ENCODE measurements around the gene ZBTB7B.

The ZBTB7B gene

GRCh38 chr1:155005076-155006011 lies 2.7 kb downstream of the ZBTB7B start:
- peak in 1 of 2 experiments; percentile 31 for DNase-seq

GRCh38 chr1:155006601-155007101 lies 4.0 kb downstream of the ZBTB7B start:
- DNase-seq, result peak; percentile 87 to 89

GRCh38 chr1:155007251-155007828 lies 4.7 kb downstream of the ZBTB7B start:
- no peak for DNase-seq

- DNase-seq, result peak; percentile 53 to 59
These were observed 5.7 kb downstream of the ZBTB7B start for GRCh38 chr1:155008015-155008941.

GRCh38 chr1:155009221-155009711 lies 6.7 kb downstream of the ZBTB7B start:
- DNase-seq, result no peak

- DNase-seq, result no peak
These were observed 7.1 kb downstream of the ZBTB7B start for GRCh38 chr1:155009742-155010141.

- peak in 1 of 2 experiments; percentile 8 for DNase-seq
These were observed 7.8 kb downstream of the ZBTB7B start for GRCh38 chr1:155010211-155010918.

- no peak for DNase-seq
These were observed 8.4 kb downstream of the ZBTB7B start for GRCh38 chr1:155011004-155011416.

GRCh38 chr1:155011437-155012025 lies 8.9 kb downstream of the ZBTB7B start:
- no peak for DNase-seq

GRCh38 chr1:155012026-155012546 lies 9.5 kb downstream of the ZBTB7B start:
- DNase-seq, result no peak

- peak in 1 of 2 experiments; percentile 31 for DNase-seq
These were observed 10.4 kb downstream of the ZBTB7B start for GRCh38 chr1:155012776-155013602.

- DNase-seq, result no peak
These were observed 11.0 kb downstream of the ZBTB7B start for GRCh38 chr1:155013632-155014031.

- no peak for DNase-seq
These were observed 12.3 kb downstream of the ZBTB7B start for GRCh38 chr1:155014709-155015508.

- DNase-seq, result no peak
These were observed 13.1 kb downstream of the ZBTB7B start for GRCh38 chr1:155015527-155016230.

GRCh38 chr1:155016231-155016831 lies 13.7 kb downstream of the ZBTB7B start:
- DNase-seq, result no peak

- DNase-seq, result peak; percentile 69 to 70
These were observed 14.7 kb downstream of the ZBTB7B start for GRCh38 chr1:155017041-155017945.

- DNase-seq, result no peak
These were observed 15.3 kb downstream of the ZBTB7B start for GRCh38 chr1:155017946-155018316.
